HepG2 (cell line): ENCODE results near the gene RASSF4. TPM values are rescaled to one million over a fixed set of nuclear protein-coding genes. Genes with fewer than 3 reads are reported as not detected.

Experiments
- ESRRA ChIP-seq: sonication (generic); formaldehyde crosslinking; IDR thresholded peaks from 2 replicates; pipeline ENCODE4 v1.5.1; 2020; ENCODE audit warnings: mild to moderate bottlenecking, low read depth, missing genetic modification reagents
- GABPB1 ChIP-seq: IDR thresholded peaks from 2 replicates; pipeline ENCODE4 v1.6.1; 2016; ENCODE audit warnings: mild to moderate bottlenecking, missing genetic modification reagents, moderate library complexity, missing compliant biosample characterization
- MXD4 ChIP-seq: IDR thresholded peaks from 2 replicates; pipeline ENCODE4 v1.6.1; 2016; ENCODE audit warnings: mild to moderate bottlenecking, missing biosample characterization, missing genetic modification reagents
- MXI1 ChIP-seq: IDR thresholded peaks from 3 replicates; pipeline ENCODE4 v1.6.1; 2012; ENCODE audit warnings: low read depth, low read length, inconsistent platforms, borderline replicate concordance
- NBN ChIP-seq: fragments of 450-650 bp; conservative IDR thresholded peaks from 2 replicates; pipeline ENCODE4 v1.6.1; 2017
- POLR2AphosphoS5 ChIP-seq: IDR thresholded peaks from 2 replicates; pipeline ENCODE4 v1.6.1; 2012; ENCODE audit warnings: low read depth, low read length
- RXRA ChIP-seq: sonication (generic); formaldehyde crosslinking; IDR thresholded peaks from 2 replicates; pipeline ENCODE4 v1.5.1; 2020; ENCODE audit warnings: missing genetic modification reagents
- SALL2 ChIP-seq: sonication (generic); formaldehyde crosslinking; IDR thresholded peaks from 2 replicates; pipeline ENCODE4 v1.8.1; 2023; ENCODE audit warnings: mild to moderate bottlenecking, missing genetic modification reagents, inconsistent platforms
- SMC3 ChIP-seq: IDR thresholded peaks from 2 replicates; pipeline ENCODE4 v1.6.1; 2011; ENCODE audit warnings: low read length, improper control_type of control experiment
- SRF ChIP-seq: IDR thresholded peaks from 2 replicates; pipeline ENCODE4 v1.6.1; 2011; ENCODE audit warnings: mild to moderate bottlenecking, low read depth, low read length, moderate library complexity
- SUZ12 ChIP-seq: fragments of 150-350 bp; IDR thresholded peaks from 2 replicates; pipeline ENCODE4 v1.6.1; 2014; ENCODE audit warnings: low read depth, low read length
- THYN1 ChIP-seq: sonication (generic); formaldehyde crosslinking; IDR thresholded peaks from 2 replicates; pipeline ENCODE4 v1.8.1; 2023; ENCODE audit warnings: low read depth, mild to moderate bottlenecking, moderate library complexity, missing genetic modification reagents, borderline replicate concordance
- ZFP41 ChIP-seq: sonication (generic); formaldehyde crosslinking; IDR thresholded peaks from 2 replicates; pipeline ENCODE4 v1.4.0; 2020; ENCODE audit warnings: mild to moderate bottlenecking, missing genetic modification reagents, borderline replicate concordance
- ZNF24 ChIP-seq: fragments of 450-650 bp; IDR thresholded peaks from 2 replicates; pipeline ENCODE4 v1.6.1; 2017; ENCODE audit warnings: antibody characterized with exemption, mild to moderate bottlenecking
- ZNF335 ChIP-seq: sonication (generic); formaldehyde crosslinking; IDR thresholded peaks from 2 replicates; pipeline ENCODE4 v1.4.0; 2020; ENCODE audit warnings: missing genetic modification reagents
- ZNF713 ChIP-seq: sonication (generic); formaldehyde crosslinking; IDR thresholded peaks from 2 replicates; pipeline ENCODE4 v1.4.0; 2020; ENCODE audit warnings: mild to moderate bottlenecking, missing genetic modification reagents
- ZSCAN21 ChIP-seq: sonication (generic); formaldehyde crosslinking; IDR thresholded peaks from 2 replicates; pipeline ENCODE4 v1.8.0; 2022; ENCODE audit warnings: mild to moderate bottlenecking, missing genetic modification reagents, moderate library complexity, borderline replicate concordance
- polyA plus RNA-seq, 8 experiments: library from polyadenylated mRNA; depleted of rRNA in 3 of 8; stranded (reverse) in 7 of 8; unstranded in 1 of 8; fragments of >200 nt; fragmentation: Illumina TruSeq in 4 of 8; extraction: Trizol in 4 of 8; gene quantifications; 2 replicates each; pipeline versions ENCODE4 v1.2.1 to v1.2.3, GENCODE V29; 2011 to 2016; ENCODE audit warnings: low read depth in 4 of 8, missing spikeins in 1 of 8, mixed read lengths in 1 of 8; ENCODE audit not compliant: insufficient read depth in 1 of 8
- total RNA-seq, 5 experiments: library from RNA; depleted of rRNA; stranded (reverse); fragments of >200 nt; fragmentation: Illumina TruSeq; extraction: Trizol; gene quantifications; 2 replicates each; pipeline ENCODE4 v1.2.3, GENCODE V29; 2016; ENCODE audit warnings: low read depth in 1 of 5
- TF ChIP-seq, protein P1 (sequence below): sonication (generic); formaldehyde crosslinking; IDR thresholded peaks from 2 replicates; pipeline ENCODE4 v1.5.0; 2020; ENCODE audit warnings: mild to moderate bottlenecking, missing genetic modification reagents, borderline replicate concordance
- TF ChIP-seq, protein P2 (sequence below): sonication (generic); formaldehyde crosslinking; IDR thresholded peaks from 2 replicates; pipeline ENCODE4 v1.4.0; 2020; ENCODE audit warnings: mild to moderate bottlenecking, missing genetic modification reagents
- TF ChIP-seq, protein P3 (sequence below): sonication (generic); formaldehyde crosslinking; IDR thresholded peaks from 2 replicates; pipeline ENCODE4 v1.9.0; 2022; ENCODE audit warnings: missing genetic modification reagents, mild to moderate bottlenecking, borderline replicate concordance

Gene RASSF4
- total and polyA plus RNA-seq, 2 of the 13 experiments (the other 11 are each of a cell fraction or from before 2014, with no cell fraction given), result 34.0 to 51.7 TPM

DNA sequence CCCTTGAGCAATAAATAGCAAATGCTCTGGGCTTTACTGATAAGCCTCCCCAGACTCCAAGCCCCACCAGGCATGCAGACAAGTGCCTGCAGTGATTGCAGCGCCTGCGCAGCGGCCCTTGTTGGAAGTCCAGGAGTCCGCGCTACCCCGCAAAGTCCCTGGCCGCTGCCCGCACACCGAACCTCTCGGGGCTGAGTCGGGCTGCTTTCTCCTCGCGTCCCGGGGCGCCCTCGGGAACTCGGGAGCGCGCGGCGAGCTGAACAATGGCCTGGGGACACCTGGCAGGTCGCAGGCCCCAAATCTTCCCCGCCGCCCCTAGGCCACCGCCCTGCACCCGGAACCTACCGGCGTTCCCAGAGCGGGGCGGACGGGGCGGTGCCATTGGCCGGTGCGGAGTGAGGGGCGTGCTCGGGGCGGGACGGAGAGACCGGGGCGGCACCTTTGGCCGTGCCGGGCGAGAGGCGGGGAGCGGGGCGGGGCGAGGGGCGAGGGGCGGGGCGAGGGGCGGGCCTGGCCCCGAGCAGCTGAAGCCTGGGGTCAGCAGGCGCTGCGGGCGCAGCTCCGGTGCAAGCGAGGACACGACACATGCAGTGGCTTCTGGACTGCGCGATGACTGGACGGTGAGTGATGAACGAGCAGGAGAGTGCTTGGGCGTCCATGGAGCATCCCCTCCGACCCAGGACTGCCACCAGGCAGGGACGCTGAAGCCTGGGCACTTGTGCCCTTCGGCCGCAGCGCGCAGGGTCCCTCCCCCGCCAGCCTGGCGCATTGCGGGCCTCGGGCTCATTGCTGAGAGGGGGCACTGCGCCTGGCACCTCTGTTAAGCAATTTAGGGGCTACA, at the start of gene RASSF4 (continued):
- TF ChIP-seq, protein P1, sequence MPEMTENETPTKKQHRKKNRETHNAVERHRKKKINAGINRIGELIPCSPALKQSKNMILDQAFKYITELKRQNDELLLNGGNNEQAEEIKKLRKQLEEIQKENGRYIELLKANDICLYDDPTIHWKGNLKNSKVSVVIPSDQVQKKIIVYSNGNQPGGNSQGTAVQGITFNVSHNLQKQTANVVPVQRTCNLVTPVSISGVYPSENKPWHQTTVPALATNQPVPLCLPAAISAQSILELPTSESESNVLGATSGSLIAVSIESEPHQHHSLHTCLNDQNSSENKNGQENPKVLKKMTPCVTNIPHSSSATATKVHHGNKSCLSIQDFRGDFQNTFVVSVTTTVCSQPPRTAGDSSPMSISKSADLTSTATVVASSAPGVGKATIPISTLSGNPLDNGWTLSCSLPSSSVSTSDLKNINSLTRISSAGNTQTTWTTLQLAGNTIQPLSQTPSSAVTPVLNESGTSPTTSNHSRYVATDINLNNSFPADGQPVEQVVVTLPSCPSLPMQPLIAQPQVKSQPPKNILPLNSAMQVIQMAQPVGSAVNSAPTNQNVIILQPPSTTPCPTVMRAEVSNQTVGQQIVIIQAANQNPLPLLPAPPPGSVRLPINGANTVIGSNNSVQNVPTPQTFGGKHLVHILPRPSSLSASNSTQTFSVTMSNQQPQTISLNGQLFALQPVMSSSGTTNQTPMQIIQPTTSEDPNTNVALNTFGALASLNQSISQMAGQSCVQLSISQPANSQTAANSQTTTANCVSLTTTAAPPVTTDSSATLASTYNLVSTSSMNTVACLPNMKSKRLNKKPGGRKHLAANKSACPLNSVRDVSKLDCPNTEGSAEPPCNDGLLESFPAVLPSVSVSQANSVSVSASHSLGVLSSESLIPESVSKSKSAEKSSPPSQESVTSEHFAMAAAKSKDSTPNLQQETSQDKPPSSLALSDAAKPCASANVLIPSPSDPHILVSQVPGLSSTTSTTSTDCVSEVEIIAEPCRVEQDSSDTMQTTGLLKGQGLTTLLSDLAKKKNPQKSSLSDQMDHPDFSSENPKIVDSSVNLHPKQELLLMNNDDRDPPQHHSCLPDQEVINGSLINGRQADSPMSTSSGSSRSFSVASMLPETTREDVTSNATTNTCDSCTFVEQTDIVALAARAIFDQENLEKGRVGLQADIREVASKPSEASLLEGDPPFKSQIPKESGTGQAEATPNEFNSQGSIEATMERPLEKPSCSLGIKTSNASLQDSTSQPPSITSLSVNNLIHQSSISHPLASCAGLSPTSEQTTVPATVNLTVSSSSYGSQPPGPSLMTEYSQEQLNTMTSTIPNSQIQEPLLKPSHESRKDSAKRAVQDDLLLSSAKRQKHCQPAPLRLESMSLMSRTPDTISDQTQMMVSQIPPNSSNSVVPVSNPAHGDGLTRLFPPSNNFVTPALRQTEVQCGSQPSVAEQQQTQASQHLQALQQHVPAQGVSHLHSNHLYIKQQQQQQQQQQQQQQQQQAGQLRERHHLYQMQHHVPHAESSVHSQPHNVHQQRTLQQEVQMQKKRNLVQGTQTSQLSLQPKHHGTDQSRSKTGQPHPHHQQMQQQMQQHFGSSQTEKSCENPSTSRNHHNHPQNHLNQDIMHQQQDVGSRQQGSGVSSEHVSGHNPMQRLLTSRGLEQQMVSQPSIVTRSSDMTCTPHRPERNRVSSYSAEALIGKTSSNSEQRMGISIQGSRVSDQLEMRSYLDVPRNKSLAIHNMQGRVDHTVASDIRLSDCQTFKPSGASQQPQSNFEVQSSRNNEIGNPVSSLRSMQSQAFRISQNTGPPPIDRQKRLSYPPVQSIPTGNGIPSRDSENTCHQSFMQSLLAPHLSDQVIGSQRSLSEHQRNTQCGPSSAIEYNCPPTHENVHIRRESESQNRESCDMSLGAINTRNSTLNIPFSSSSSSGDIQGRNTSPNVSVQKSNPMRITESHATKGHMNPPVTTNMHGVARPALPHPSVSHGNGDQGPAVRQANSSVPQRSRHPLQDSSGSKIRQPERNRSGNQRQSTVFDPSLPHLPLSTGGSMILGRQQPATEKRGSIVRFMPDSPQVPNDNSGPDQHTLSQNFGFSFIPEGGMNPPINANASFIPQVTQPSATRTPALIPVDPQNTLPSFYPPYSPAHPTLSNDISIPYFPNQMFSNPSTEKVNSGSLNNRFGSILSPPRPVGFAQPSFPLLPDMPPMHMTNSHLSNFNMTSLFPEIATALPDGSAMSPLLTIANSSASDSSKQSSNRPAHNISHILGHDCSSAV, result no peak
- peak; percentile 52 for TF ChIP-seq ZNF335 (CRISPR knock-in tag)
- TF ChIP-seq, protein P2, sequence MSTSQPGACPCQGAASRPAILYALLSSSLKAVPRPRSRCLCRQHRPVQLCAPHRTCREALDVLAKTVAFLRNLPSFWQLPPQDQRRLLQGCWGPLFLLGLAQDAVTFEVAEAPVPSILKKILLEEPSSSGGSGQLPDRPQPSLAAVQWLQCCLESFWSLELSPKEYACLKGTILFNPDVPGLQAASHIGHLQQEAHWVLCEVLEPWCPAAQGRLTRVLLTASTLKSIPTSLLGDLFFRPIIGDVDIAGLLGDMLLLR (CRISPR knock-in tag), result no peak
- TF ChIP-seq SMC3, result no peak
- TF ChIP-seq SALL2 (CRISPR knock-in tag), result peak; percentile 79; the same call in 1 of the 2 replicates
- TF ChIP-seq, protein P3, sequence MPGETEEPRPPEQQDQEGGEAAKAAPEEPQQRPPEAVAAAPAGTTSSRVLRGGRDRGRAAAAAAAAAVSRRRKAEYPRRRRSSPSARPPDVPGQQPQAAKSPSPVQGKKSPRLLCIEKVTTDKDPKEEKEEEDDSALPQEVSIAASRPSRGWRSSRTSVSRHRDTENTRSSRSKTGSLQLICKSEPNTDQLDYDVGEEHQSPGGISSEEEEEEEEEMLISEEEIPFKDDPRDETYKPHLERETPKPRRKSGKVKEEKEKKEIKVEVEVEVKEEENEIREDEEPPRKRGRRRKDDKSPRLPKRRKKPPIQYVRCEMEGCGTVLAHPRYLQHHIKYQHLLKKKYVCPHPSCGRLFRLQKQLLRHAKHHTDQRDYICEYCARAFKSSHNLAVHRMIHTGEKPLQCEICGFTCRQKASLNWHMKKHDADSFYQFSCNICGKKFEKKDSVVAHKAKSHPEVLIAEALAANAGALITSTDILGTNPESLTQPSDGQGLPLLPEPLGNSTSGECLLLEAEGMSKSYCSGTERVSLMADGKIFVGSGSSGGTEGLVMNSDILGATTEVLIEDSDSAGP (CRISPR knock-in tag), result peak; percentile 52; the same call in 1 of the 2 replicates
- TF ChIP-seq MXD4 (CRISPR knock-in tag), result peak; percentile 58; the same call in 1 of the 2 replicates
- no peak for TF ChIP-seq THYN1 (CRISPR knock-in tag)
- peak; percentile 58; the same call in 1 of the 3 replicates for TF ChIP-seq MXI1
- TF ChIP-seq RXRA (CRISPR knock-in tag), result peak; percentile 88
- no peak for TF ChIP-seq SRF
- TF ChIP-seq ZNF24, result no peak
- no peak for TF ChIP-seq ZSCAN21 (CRISPR knock-in tag)
- no peak for TF ChIP-seq SUZ12
- TF ChIP-seq ZFP41 (CRISPR knock-in tag), result no peak; the same call in 1 of the 2 replicates
- peak; percentile 83 for TF ChIP-seq POLR2AphosphoS5
- TF ChIP-seq GABPB1, result peak; percentile 82
- no peak for TF ChIP-seq NBN
- peak; percentile 55; the same call in 1 of the 2 replicates for TF ChIP-seq ESRRA (CRISPR knock-in tag)
- TF ChIP-seq ZNF713, result no peak
